Mesenchymal stem cell (in vitro differentiated cells and primary cell): ENCODE data around the gene METAP1D.

Experiments used
- DNase-seq: peaks from one replicate; pipeline ENCODE4 v3.0.0-alpha.2; 2013
- H2AFZ ChIP-seq: one replicate; pipeline ENCODE4 v1.6.1; 2013; ENCODE audit warnings: low read depth, mild to moderate bottlenecking, control low read depth, inconsistent platforms, low read length, moderate library complexity
- H2AK5ac ChIP-seq: 2 replicates; pipeline ENCODE4 v1.6.1; 2013; ENCODE audit warnings: low read length, moderate library complexity, mild to moderate bottlenecking, inconsistent platforms; ENCODE audit not compliant: severe bottlenecking
- H2BK120ac ChIP-seq: one replicate; pipeline ENCODE4 v1.6.1; 2013; ENCODE audit warnings: low read depth, mild to moderate bottlenecking, inconsistent platforms, low read length, moderate library complexity
- H2BK12ac ChIP-seq, 2 experiments: one replicate each; pipeline ENCODE4 v1.6.1; 2013; ENCODE audit warnings: inconsistent platforms in 2 of 2, low read length in 2 of 2, mild to moderate bottlenecking in 2 of 2, moderate library complexity in 2 of 2, control low read depth in 1 of 2
- H2BK15ac ChIP-seq: one replicate; pipeline ENCODE4 v1.6.1; 2013; ENCODE audit warnings: mild to moderate bottlenecking, low read depth, inconsistent platforms; ENCODE audit not compliant: poor library complexity, severe bottlenecking
- H2BK5ac ChIP-seq: 2 replicates; pipeline ENCODE4 v1.6.1; 2013; ENCODE audit warnings: low read depth, mild to moderate bottlenecking, low read length, control low read depth, inconsistent platforms; ENCODE audit not compliant: poor library complexity, severe bottlenecking
- H3K14ac ChIP-seq, 2 experiments: one replicate each; pipeline ENCODE4 v1.6.1; 2013; ENCODE audit warnings: inconsistent platforms in 2 of 2, low read length in 2 of 2, control low read depth in 1 of 2, mild to moderate bottlenecking in 1 of 2, moderate library complexity in 1 of 2
- H3K18ac ChIP-seq, 2 experiments: one replicate each; pipeline ENCODE4 v1.6.1; 2013; ENCODE audit warnings: inconsistent platforms in 2 of 2, low read length in 2 of 2, control low read depth in 1 of 2, low read depth in 1 of 2, mild to moderate bottlenecking in 1 of 2
- H3K23ac ChIP-seq, 2 experiments: one replicate each; pipeline ENCODE4 v1.6.1; 2013; ENCODE audit warnings: inconsistent platforms in 2 of 2, low read length in 2 of 2, mild to moderate bottlenecking in 2 of 2, moderate library complexity in 2 of 2, control low read depth in 1 of 2
- H3K27ac ChIP-seq: 2 replicates; pipeline ENCODE4 v1.5.1; 2013; ENCODE audit warnings: mild to moderate bottlenecking, moderate library complexity, low read length, control low read depth, inconsistent platforms; ENCODE audit not compliant: poor library complexity, severe bottlenecking
- H3K27me3 ChIP-seq, 2 experiments: 2 replicates each; pipeline versions ENCODE4 v1.6.1 to v1.7.0; 2013; ENCODE audit warnings: low read length in 2 of 2, mild to moderate bottlenecking in 2 of 2, moderate library complexity in 2 of 2, control low read depth in 1 of 2, inconsistent platforms in 1 of 2; ENCODE audit not compliant: control insufficient read depth in 1 of 2, insufficient read depth in 1 of 2
- H3K36me3 ChIP-seq, 2 experiments: 2 replicates each; pipeline versions ENCODE4 v1.6.1 to v1.7.0; 2013; ENCODE audit warnings: low read length in 2 of 2, control low read depth in 1 of 2, inconsistent platforms in 1 of 2, low read depth in 1 of 2, mild to moderate bottlenecking in 1 of 2; ENCODE audit not compliant: insufficient read depth in 2 of 2, control insufficient read depth in 1 of 2
- H3K4ac ChIP-seq, 2 experiments: one replicate each; pipeline ENCODE4 v1.6.1; 2013; ENCODE audit warnings: inconsistent platforms in 2 of 2, low read length in 2 of 2, mild to moderate bottlenecking in 2 of 2, moderate library complexity in 2 of 2, control low read depth in 1 of 2, low read depth in 1 of 2
- H3K4me1 ChIP-seq: 2 replicates; pipeline ENCODE4 v1.6.1; 2013; ENCODE audit warnings: low read depth, low read length, control low read depth; ENCODE audit not compliant: control insufficient read depth, insufficient read depth
- H3K4me2 ChIP-seq: 2 replicates; pipeline ENCODE4 v1.6.1; 2013; ENCODE audit warnings: low read length, mild to moderate bottlenecking, inconsistent platforms; ENCODE audit not compliant: poor library complexity, severe bottlenecking
- H3K4me3 ChIP-seq, 2 experiments: 2 replicates each; pipeline versions ENCODE4 v1.5.1 to v1.7.0; 2013; ENCODE audit warnings: low read length in 2 of 2, mild to moderate bottlenecking in 2 of 2, control low read depth in 1 of 2, low read depth in 1 of 2; ENCODE audit not compliant: insufficient read depth in 1 of 2
- H3K79me1 ChIP-seq: replicated peaks from 2 replicates; pipeline ENCODE4 v1.6.1; 2013; ENCODE audit warnings: mild to moderate bottlenecking, control low read depth, low read length, inconsistent platforms; ENCODE audit not compliant: poor library complexity, severe bottlenecking
- H3K9ac ChIP-seq: 2 replicates; pipeline ENCODE4 v1.7.0; 2013; ENCODE audit warnings: mild to moderate bottlenecking, low read length, moderate library complexity
- H3K9me3 ChIP-seq: 2 replicates; pipeline ENCODE4 v1.7.0; 2013; ENCODE audit warnings: mild to moderate bottlenecking, low read length; ENCODE audit not compliant: control insufficient read depth
- H4K8ac ChIP-seq: one replicate; pipeline ENCODE4 v1.6.1; 2013; ENCODE audit warnings: inconsistent platforms, mild to moderate bottlenecking, low read length, moderate library complexity
- H4K91ac ChIP-seq: one replicate; pipeline ENCODE4 v1.6.1; 2013; ENCODE audit warnings: mild to moderate bottlenecking, low read length, inconsistent platforms
- WGBS: methylation state at CpG from one replicate; pipeline ENCODE4 v1.1.7; 2013; ENCODE audit warnings: mixed read lengths; 5-methylcytosine and 5-hydroxymethylcytosine counted together

The METAP1D gene

GRCh38 chr2:172098650-172099471 is 99.1 kb downstream of the METAP1D start:
- peaks cover 57 to 82% of the 10 kb centered on the region in 2 experiments for H3K27me3 ChIP-seq
- no peak overlapping the region for H2BK5ac ChIP-seq
- H3K79me1 ChIP-seq = no peaks in the 10 kb centered on the region

GRCh38 chr2:172099472-172100079 is 99.8 kb downstream of the METAP1D start:
- H3K4me3 ChIP-seq = peak overlapping the region in 1 of 2 experiments; percentile 71
- no peak overlapping the region for H2AFZ ChIP-seq
- H3K4ac ChIP-seq = no peak overlapping the region
- no peak overlapping the region for H2BK12ac ChIP-seq
- H2BK120ac ChIP-seq = no peak overlapping the region
- H3K79me1 ChIP-seq = no peaks in the 10 kb centered on the region
- H4K91ac ChIP-seq = no peak overlapping the region
- H2AK5ac ChIP-seq = no peak overlapping the region
- no peaks in the 10 kb centered on the region for H3K36me3 ChIP-seq
- H3K9me3 ChIP-seq = no peaks in the 10 kb centered on the region
- H2BK5ac ChIP-seq = no peak overlapping the region
- 1% methylated on average over 9 of the region's 13 CpGs for WGBS
- DNase-seq = no peak
- no peak overlapping the region for H3K14ac ChIP-seq
- no peak overlapping the region for H3K23ac ChIP-seq
- H3K4me2 ChIP-seq = peak overlapping the region; percentile 96
- H3K9ac ChIP-seq = peak overlapping the region; percentile 50
- H3K27me3 ChIP-seq = peaks cover 50 to 80% of the 10 kb centered on the region in 2 experiments
- H3K18ac ChIP-seq = no peak overlapping the region
- H3K4me1 ChIP-seq = peaks cover 73% of the 10 kb centered on the region
- no peak overlapping the region for H3K27ac ChIP-seq
- H2BK15ac ChIP-seq = no peak overlapping the region
- no peak overlapping the region for H4K8ac ChIP-seq

More at GRCh38 chr2:172098650-172099471, 99.1 kb downstream of the METAP1D start:
- Histone ChIP-seq H2BK12ac (peak overlapping the region; percentile 70 to 75), H3K4ac (peak overlapping the region in 1 of 2 experiments; percentile 60), H3K18ac (peak overlapping the region; percentile 76 to 85), H3K23ac (peak overlapping the region in 1 of 2 experiments; percentile 23), H4K91ac (peak overlapping the region; percentile 8), H3K14ac (peak overlapping the region in 1 of 2 experiments; percentile 26), H2BK120ac (no peak overlapping the region), H3K9me3 (no peaks in the 10 kb centered on the region), H3K27ac (no peak overlapping the region), H4K8ac (peak overlapping the region; percentile 47), H2BK15ac (no peak overlapping the region), H3K4me1 (peaks cover 78% of the 10 kb centered on the region), H2AFZ (peak overlapping the region; percentile 37), H3K4me2 (peak overlapping the region; percentile 96), H3K36me3 (no peaks in the 10 kb centered on the region), H3K9ac (peak overlapping the region; percentile 50), H3K4me3 (peak overlapping the region; percentile 61 to 71), H2AK5ac (no peak overlapping the region)
- DNase-seq = peak; percentile 79
- WGBS = 5% methylated on average over 52 of the region's 61 CpGs

- H3K4ac ChIP-seq = peak overlapping the region in 1 of 2 experiments; percentile 30
- no peak overlapping the region for H3K27ac ChIP-seq
- 3% methylated on average over 70 of the region's 72 CpGs for WGBS
- H3K14ac ChIP-seq = no peak overlapping the region
- no peaks in the 10 kb centered on the region for H3K9me3 ChIP-seq
- peak overlapping the region in 1 of 2 experiments; percentile 30 for H3K18ac ChIP-seq
- H3K36me3 ChIP-seq = no peaks in the 10 kb centered on the region
- no peak overlapping the region for H3K9ac ChIP-seq
- peaks cover 66% of the 10 kb centered on the region for H3K4me1 ChIP-seq
- H3K79me1 ChIP-seq = no peaks in the 10 kb centered on the region
- H2BK15ac ChIP-seq = peak overlapping the region; percentile 48
- no peak overlapping the region for H2BK12ac ChIP-seq
- no peak overlapping the region for H2BK120ac ChIP-seq
- H2AFZ ChIP-seq = no peak overlapping the region
- H4K91ac ChIP-seq = no peak overlapping the region
- peak overlapping the region in 1 of 2 experiments; percentile 42 for H3K23ac ChIP-seq
- DNase-seq = no peak
- H4K8ac ChIP-seq = no peak overlapping the region
- H3K27me3 ChIP-seq = peaks cover 45 to 80% of the 10 kb centered on the region in 2 experiments
- no peak overlapping the region for H2BK5ac ChIP-seq
- no peak overlapping the region for H2AK5ac ChIP-seq
- H3K4me3 ChIP-seq = peak overlapping the region; percentile 14 to 28
- peak overlapping the region; percentile 89 for H3K4me2 ChIP-seq
Measured at GRCh38 chr2:172100080-172100934, 100.6 kb downstream of the METAP1D start.
